ENCODE measurements around the gene TMEM245.

The TMEM245 gene

DNA sequence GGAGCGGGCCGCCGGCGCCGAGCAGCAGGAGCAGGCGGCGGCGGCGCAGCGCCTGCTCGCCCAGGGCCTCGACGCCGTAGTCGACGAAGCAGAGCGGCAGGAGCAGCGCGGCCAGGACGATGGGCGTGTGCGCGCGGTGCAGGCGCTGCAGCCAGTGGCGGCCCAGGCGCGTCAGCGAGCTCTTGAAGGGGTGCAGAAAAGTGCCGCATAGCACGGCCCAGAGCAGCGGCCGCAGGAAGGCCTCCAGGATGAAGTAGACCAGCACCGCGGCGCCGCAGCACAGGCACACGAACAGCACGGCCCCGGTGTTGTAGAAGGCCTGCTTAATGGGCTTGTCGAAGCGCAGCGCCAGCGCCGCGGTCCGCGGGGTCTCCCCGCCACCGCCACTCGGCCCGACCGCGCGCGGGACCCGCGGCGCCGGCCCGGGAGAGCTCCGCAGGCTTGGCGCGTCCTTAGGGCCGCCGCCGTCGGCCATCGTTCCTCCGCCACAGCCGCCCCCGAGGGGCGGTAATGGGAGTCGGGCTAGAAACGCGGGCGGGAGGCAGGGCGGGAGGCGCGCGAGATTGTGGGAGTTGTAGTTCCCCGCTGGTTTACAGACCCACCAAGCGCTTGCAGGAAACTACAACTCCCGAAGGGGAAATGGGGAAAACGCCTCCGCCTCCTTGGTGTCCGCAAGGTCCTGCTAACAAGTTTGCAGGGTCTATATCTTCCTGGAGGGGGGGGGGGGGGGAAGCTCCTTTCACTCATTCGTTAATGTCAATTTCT lies at the start of gene TMEM245:
TMEM245 (minus strand) TSS at position 509 of the 765 bp plus-strand sequence; CDS start at position 475, 34 bp downstream.
- peak; percentile 96 for DNase-seq (ENCODE audit: low read depth, low spot score)

- DNase-seq (ENCODE audit: low read depth, low spot score), result no peak
Measured at GRCh38 chr9:109168170-109168569, 48.4 kb upstream of the TMEM245 start.

DNA sequence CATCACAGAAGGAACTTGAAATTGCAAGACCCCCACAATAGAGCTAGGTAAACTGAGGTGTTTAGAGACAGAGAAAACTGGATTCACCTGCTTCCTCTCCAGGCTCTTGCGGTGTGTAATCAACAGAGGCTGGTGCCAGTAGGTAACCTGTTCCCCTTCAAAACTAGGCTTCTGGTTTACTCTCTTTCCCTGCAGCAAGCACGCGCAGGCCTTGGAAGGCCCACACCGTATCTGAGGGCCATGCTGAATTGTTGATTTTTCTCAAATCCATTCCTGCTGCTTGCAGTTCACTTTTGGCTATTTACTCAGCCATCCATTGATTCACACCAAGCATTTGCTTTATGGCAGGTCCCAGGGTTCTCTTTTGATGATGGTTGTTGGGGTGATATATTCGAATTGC lies 48.0 kb upstream of the TMEM245 start:
- DNase-seq (ENCODE audit: low read depth, low spot score), result no peak

- no peak for DNase-seq (ENCODE audit: low read depth, low spot score)
Measured at GRCh38 chr9:109166771-109167601, 47.2 kb upstream of the TMEM245 start, which contains the start of gene FRRS1L. Gene FRRS1L, minus strand, starts transcription at chr9:109167249. Its CDS starts 111 bp downstream, at chr9:109167138.

- DNase-seq (ENCODE audit: low read depth, low spot score), result no peak
Measured at GRCh38 chr9:109166171-109166770, 46.5 kb upstream of the TMEM245 start.

DNA sequence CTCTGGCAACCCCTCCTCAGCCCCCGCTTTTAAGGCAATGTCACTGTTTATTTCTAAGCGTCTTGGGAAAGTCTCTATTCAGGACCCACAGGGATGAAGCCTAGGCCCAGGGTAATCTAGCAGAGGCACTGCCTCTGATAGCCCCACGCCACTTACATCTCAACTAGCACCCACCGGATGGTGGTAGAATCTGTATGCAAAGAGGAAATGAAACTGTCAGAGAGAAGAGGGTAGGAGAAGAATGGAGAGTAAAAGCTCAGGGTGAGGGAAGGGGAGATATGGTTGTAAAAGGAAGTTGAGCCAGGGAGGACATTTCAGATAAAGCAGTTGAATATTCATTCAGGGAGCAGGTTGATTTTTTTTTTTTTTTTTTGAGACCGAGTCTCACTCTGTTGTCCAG lies 44.3 kb upstream of the TMEM245 start:
- no peak for DNase-seq (ENCODE audit: low read depth, low spot score)

DNA sequence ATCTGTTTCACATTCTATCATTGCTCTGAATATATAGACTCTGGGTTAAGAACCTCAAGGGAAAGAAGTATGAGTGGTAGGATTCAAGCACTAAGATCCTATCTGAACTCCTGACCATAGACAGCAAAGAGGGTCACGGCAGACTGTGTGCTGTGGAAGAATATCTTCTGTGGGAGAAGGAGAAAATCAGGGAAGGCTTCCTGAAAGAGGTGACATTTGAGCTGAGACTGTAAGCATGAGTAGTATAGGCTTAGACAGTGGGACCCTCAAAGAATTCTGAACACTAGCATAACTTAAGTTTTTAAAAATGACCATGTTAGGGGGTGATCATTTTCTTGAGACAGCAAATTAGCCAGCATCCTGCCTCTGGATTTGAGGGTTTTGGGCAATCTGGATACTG lies 43.4 kb upstream of the TMEM245 start:
- no peak for DNase-seq (ENCODE audit: low read depth, low spot score)

DNA sequence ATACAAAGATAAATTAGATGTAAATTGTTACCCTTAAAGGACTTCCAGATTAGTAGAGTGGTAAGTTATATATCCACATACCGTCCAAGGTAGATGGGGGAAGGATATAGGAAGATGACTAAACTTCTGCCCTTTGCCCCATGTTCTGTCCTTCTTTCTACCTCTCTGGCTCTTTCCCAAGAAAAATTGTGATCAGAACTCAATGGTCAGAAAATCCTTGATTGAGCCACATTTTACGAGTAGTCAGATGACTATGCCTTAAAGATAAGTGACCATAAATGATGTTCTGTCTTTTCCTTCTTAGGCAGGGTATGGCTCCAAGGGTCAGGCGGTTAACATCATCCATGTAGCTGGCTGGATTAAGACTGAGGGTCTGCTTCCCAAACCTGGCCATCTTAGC lies 42.9 kb upstream of the TMEM245 start:
- no peak for DNase-seq (ENCODE audit: low read depth, low spot score)

- DNase-seq (ENCODE audit: low read depth, low spot score), result no peak
Measured at GRCh38 chr9:109161471-109161870, 41.7 kb upstream of the TMEM245 start.

DNA sequence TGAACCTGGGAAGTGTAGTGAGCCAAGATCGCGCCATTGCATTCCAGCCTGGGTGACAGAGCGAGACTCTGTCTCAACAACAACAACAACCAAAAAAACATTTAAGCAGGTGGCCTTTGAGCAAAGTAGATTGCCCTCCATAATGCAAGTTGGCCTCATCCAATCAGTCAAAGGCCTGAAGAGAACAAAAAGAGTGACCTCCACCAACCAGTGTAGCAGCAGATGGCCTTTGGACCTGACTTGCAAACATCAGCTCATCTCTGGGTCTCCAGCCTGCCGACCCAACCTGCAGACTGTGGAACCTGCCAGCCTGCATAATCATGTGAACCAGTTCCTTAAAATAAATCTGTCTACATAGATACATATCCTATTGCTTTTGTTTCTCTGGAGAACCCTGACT lies 39.8 kb upstream of the TMEM245 start:
- DNase-seq (ENCODE audit: low read depth, low spot score), result no peak

DNA sequence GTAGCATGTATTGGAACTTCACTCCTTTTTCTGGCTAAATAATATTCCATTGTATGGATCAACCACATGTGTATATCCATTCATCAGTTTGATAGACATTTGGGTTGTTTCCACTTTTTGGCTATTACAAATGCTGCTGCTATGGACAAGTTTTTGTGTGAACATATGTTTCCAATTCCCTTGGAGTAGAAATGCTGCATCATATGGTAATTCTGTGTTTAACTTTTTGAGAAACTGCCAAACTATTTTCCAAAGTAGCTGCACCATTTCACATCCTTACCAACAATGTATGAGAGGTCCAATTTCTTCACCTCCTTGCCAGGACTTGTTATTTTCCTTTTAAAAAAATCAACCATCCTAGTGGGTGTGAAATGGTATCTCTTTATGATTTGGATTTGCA lies 38.9 kb upstream of the TMEM245 start:
- DNase-seq (ENCODE audit: low read depth, low spot score), result no peak

DNA sequence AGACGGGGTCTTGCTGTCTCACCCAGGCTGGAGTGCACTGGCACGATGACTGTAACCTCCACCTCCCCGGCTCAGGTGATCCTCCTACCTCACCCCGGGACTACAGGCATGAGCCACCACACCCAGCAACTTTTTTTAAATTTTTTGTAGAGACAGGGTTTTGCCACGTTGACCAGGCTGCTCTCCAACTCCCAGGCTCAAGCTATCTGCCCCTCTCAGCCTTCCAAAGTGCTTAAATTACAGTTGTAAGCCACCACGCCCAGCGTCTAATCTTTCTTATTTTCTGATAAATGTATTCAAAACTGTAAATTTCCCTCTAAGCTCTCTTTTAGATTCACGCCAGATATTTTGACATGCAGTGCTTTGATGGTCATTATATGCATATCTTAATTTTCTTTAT lies 37.0 kb upstream of the TMEM245 start:
- DNase-seq (ENCODE audit: low read depth, low spot score), result no peak

GRCh38 chr9:109150925-109151545 lies 31.3 kb upstream of the TMEM245 start:
- no peak for DNase-seq (ENCODE audit: low read depth, low spot score)

DNA sequence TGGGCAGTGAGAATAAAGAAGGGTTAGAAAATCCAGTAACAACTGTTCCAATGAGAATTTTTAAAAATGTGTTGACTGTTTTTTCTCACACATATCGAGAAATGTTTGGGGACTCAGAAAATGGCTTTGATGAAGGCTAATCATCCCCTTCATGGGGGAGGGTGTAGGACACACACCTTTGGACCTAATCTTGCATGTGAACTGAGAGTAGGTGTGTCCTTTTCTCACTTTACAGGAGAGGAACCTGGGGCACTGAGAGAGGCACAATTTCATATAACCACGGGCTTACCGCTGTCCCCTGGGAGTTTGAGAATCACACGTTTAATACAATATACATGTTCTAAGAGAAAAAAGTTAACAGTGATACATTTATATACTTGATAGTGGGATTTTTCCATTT lies 30.0 kb upstream of the TMEM245 start:
- DNase-seq (ENCODE audit: low read depth, low spot score), result no peak

DNA sequence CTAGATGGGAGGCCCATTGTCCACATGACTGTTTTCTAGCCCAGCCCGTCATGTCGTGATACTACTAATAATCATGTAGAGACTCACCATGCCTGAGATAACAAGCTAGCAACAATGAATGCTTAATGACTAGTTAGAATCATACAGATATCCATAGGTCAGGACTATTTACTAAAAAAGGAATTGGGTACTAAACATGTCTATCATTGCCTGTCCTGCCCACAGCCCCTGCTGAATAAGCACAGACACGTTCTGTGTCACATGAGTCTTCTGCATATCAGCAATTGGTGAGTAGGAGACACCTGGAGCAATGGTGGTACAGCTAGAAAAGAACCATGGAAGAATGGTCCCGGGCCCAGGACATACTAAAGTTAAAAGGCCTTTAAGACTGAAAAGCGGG lies 29.3 kb upstream of the TMEM245 start:
- DNase-seq (ENCODE audit: low read depth, low spot score), result no peak

DNA sequence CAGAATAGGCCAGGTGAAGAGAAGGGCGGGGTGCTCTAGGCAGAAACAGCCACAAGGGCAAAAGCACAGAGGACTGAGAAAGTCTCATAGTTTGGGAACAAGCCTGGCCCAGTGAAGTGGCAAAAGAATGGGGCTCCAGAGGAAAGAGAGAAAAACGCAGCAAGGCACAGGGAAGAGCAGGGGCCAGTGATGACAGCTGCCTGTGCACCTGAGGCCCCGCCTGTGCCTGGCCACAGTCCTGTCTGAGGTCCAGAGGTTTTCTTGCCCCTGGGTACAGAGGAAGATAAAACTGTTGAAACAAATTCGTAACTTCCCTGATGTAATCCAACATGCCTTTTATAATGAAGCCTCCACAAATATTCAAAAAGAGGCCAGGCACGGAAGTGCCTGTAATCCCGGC lies 25.3 kb upstream of the TMEM245 start:
- no peak for DNase-seq (ENCODE audit: low read depth, low spot score)

- no peak for DNase-seq (ENCODE audit: low read depth, low spot score)
Measured at GRCh38 chr9:109143881-109144562, 24.3 kb upstream of the TMEM245 start.

DNA sequence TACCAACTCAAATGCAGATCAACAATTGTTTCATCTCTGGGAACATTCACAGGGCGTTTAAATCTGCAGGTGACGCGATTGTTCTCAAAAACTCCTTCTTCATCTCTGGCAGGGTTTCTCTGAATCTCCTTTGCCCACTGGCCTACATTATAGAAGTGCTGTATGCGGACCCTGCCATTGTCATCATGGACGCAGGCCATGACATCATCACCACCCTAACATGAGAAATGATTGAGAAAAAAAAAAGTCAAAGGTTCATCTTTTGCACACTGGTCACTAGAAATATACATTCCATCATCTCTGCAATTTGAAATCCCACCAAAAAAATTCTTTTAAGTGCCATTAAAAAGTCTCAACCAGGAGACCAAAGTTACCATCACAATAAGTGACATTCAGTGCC lies 21.6 kb upstream of the TMEM245 start:
- DNase-seq (ENCODE audit: low read depth, low spot score), result no peak

DNA sequence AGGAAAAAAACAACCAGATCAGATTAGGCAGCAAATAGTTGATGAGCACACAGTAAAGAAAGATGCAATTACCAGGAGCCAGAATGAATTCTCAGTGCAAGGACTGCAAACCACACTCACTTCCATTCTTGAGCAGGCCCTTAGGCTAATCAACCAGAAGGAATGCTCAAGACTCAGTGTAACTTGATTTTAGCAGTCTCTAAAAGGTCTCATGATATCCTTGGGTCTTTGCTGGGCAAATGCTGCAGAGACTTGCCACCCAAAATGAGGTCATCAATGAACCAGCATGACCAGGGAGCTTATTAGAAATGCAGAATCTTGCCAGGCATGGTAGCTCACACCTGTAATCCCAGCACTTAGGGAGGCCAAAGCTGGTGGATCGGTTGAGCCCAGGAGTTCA lies 20.1 kb upstream of the TMEM245 start:
- DNase-seq (ENCODE audit: low read depth, low spot score), result no peak

DNA sequence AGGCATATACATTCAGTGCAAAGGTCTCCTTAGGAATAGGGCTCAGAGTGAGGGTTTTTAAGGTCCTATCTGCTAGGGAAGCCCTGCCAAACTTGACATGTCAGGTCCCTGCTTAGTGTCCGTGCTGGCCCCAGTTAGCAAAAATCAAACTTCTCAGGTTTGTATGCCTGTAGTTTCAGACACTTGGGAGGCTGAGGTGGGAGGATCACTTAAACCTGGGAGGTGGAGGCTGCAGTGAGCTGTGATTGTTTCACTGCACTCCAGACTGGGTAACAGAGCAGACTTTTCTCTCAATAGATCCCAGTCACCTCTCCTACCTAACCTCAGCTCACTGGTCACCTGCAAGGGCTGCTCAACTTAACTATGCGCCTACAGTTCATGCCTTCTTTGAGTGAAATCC lies 18.7 kb upstream of the TMEM245 start:
- no peak for DNase-seq (ENCODE audit: low read depth, low spot score)

DNA sequence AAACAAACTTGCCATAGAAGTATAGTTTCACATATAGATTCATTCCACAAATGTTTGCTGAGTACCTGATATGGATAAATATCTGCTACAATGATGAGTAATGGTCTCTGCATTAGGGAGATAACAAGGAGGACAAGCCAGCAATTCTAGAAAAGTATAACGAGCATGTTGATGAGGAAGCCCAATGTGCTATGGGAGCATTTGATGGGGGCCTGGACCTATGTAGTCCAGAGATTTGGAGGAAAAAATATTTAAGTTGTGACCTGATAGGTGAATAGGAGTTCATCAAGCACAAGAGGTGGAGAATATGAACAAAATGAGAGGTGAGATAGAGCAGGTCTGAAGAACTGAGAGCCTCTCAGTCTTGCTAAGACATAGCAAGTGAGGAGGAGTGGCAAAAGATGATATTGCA lies 14.4 kb upstream of the TMEM245 start:
- DNase-seq (ENCODE audit: low read depth, low spot score), result no peak

Measured in brain pericyte (primary cell).